GM12875 (cell line): ENCODE data around the gene TINCR.

Source experiments
- H3K4me3 ChIP-seq: one replicate; pipeline ENCODE4 v1.5.1; 2011; ENCODE audit warnings: low read depth, low read length, control low read depth
- CTCF ChIP-seq: IDR thresholded peaks from 2 replicates; pipeline ENCODE4 v1.5.1; 2011; ENCODE audit warnings: low read depth, mild to moderate bottlenecking, control low read depth, inconsistent platforms, low read length, moderate library complexity, borderline replicate concordance; ENCODE audit not compliant: insufficient read depth

The TINCR gene

GRCh38 chr19:5593343-5594255 is 25.8 kb upstream of the TINCR start:
- H3K4me3 ChIP-seq: no peak overlapping the region
- no peak for TF ChIP-seq CTCF

GRCh38 chr19:5592531-5593342 is 25.0 kb upstream of the TINCR start:
- H3K4me3 ChIP-seq: no peak overlapping the region
- TF ChIP-seq CTCF: no peak

- no peak for TF ChIP-seq CTCF
- no peak overlapping the region for H3K4me3 ChIP-seq
These were observed 23.7 kb upstream of the TINCR start for GRCh38 chr19:5591476-5591875.

GRCh38 chr19:5590865-5591154 is 23.1 kb upstream of the TINCR start:
- TF ChIP-seq CTCF: no peak
- no peak overlapping the region for H3K4me3 ChIP-seq

- H3K4me3 ChIP-seq: no peak overlapping the region
- no peak for TF ChIP-seq CTCF
These were observed 22.6 kb upstream of the TINCR start for GRCh38 chr19:5590151-5590864.

- TF ChIP-seq CTCF: no peak
- H3K4me3 ChIP-seq: no peak overlapping the region
These were observed 21.3 kb upstream of the TINCR start for GRCh38 chr19:5588906-5589676.
